GM19467 (cell line): ENCODE measurements around the gene IL3.

Experiments
- ATAC-seq: cut with Tn5 transposase; IDR thresholded peaks from one replicate; pipeline ENCODE4 v1.9.1; 2021; ENCODE audit warnings: mild to moderate bottlenecking, moderate library complexity; ENCODE audit not compliant: unreplicated experiment

The IL3 gene

DNA sequence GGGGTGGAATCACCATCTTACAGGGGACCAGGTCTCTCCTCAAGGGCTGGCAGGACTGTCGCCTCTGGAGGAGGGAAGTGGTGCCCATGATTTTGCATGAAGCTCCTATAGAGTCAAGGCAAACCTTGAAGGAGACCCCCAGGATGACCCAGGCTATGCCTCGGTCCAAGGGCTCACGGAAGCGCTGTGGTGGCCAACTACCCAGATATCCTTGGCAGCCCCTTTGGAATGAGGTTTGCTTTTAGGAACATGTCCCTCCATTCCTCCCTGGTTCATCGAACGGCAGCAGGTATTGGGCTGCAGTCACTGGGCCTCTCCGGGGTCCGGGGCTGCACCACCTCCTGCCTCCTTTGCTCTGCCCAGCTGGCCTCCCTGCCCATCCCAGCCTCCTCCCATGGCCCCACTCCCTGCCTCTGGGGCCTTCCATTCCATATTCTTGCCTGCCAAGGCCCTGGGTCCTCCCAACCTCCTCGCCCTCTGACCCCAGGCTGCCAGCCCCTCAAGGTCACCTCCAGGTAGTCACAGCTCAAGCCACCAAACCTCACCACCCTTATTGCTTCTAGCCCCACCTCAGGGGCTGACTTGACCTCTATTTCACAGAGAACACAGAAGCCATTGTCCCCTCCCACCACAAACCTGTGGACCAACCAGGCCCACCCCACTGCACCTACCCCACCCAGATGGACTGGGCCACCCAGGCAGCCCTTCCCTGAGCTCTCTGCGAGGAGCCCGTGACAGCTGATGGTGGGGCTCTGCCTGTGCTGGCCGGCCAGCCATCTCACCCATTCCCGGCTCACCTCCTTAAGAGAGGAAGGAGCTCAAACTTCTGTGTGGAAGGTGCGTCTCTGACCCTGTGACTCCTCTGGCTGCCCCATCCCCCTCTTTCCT lies 3.6 kb upstream of the IL3 start:
- ATAC-seq: no peak

- no peak for ATAC-seq
These were observed 2.8 kb upstream of the IL3 start for GRCh38 chr5:132057498-132058255.

DNA sequence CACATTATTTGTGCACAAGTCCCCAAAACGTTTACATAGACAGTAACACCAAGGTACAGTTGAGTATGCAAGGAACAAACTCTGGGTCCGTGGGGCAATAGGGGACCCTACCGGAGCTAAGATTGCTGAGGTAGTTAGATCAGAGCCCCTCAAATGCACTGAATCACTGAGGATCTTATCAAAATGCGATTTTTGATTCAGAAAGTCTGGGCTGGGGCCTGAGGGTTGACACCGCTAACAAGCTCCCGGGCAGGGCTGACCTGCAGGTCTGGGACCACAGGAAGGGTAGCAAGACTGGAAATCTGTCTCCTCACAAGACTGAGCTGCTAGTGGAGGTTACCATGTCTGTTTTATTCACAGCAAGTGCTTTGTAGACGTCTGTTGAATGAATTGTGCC lies 1.8 kb upstream of the IL3 start:
- no peak for ATAC-seq

DNA sequence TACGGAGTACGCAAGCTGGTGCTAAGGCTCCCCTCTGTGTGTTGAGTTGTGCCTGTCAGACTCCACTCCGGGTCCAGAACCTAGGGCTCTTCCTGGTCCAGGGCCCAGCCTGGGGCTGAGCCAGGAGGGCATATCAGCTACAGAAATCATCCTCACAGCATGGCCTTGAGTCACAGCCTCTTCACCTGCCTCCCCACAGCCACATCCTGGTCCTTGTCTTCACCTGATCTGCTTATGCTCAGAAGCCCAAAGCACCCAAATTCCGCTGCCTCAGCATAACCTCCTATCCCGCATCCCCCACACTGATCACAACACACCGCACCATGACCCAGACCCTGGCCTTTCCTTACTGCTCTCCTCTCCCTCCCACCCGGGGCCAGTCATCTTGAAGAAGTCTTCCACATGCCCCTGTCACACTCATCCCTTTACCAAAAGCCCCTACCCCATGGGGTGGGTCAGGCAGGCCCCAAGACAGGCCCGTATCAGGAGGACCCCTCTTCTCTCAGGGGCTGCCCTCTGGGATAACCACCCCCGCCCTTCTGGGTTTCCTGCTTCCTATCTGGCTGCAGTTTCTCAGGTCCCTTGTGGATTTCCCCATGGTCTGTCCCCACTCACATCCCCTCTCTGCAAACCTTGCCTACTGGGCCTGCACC lies 1.3 kb upstream of the IL3 start:
- no peak for ATAC-seq

GRCh38 chr5:132059696-132060500 lies 557 bp upstream of the IL3 start:
- ATAC-seq: no peak

DNA sequence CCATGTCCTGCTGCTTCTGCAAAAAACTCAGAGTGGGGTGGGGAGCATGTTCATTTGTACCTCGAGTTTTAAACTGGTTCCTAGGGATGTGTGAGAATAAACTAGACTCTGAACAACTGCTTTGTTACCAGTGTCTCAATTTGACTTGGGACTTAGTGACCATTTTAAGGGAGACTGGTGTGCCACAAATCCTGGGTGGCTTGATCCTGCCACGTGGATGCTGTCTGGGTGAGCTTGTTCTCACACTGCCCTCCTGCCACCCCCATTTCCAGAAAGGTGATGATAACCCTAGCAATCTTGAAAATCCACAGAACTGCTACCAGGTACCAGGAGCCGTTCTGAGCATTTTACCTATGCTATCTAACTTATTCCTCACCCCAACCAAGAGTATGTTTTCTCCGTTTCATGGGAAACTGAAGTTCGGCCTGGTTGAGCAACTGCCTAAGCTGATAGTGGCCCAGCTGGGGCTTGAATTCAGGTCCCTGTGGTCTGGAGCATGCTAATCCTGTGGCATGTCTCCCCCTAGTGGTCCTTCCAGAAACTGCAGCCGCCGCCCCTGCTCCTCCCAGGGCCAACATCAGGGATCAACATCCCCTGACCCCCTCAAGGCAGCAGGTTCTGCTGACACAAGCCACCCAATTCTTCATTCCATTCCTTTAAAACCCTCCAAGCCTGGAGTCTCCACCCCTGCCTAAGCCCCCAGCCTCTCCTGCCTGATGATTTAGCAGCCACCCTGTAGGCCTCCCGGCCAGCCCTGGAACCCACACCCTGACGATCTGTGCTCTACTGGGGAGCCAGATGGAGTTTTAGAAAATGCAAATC lies 2.8 kb downstream of the IL3 start:
- peak; percentile 53 for ATAC-seq

GRCh38 chr5:132064140-132064539 lies 3.7 kb downstream of the IL3 start:
- ATAC-seq: no peak

GRCh38 chr5:132064738-132065331 lies 4.4 kb downstream of the IL3 start:
- peak; percentile 61 for ATAC-seq

DNA sequence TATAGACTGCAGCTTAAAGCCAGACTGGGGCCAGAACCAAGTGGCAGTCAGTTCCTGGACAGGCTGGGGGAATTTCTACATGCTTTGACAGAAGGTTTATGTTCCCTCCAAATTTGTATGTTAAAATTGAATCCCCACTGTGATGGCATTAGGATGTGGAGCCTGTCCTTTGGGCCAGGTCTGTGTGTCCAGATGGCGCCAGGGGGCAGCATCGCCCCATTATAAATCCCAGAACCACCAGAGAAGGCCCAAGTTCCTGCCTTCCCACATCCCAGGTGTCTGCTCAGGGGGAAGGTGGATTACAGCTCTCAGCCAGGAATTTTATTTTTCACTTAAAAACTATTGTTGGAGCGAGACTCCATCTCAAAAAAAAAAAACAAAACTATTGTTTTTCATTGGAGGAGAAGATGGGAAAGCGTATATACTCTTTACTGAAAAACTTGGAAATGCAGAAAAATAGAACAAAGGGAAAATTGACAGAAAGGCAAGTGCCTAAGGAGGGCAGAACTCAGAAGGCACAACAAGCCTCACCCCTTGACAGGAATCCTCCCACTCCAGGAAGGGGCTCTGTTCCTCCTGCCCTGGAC lies 5.0 kb downstream of the IL3 start:
- ATAC-seq: no peak

GRCh38 chr5:132065951-132066701 lies 5.7 kb downstream of the IL3 start:
- ATAC-seq: no peak

- no peak for ATAC-seq
These were observed 6.4 kb downstream of the IL3 start for GRCh38 chr5:132066871-132067270.

GRCh38 chr5:132067451-132067850 lies 7.0 kb downstream of the IL3 start:
- no peak for ATAC-seq

DNA sequence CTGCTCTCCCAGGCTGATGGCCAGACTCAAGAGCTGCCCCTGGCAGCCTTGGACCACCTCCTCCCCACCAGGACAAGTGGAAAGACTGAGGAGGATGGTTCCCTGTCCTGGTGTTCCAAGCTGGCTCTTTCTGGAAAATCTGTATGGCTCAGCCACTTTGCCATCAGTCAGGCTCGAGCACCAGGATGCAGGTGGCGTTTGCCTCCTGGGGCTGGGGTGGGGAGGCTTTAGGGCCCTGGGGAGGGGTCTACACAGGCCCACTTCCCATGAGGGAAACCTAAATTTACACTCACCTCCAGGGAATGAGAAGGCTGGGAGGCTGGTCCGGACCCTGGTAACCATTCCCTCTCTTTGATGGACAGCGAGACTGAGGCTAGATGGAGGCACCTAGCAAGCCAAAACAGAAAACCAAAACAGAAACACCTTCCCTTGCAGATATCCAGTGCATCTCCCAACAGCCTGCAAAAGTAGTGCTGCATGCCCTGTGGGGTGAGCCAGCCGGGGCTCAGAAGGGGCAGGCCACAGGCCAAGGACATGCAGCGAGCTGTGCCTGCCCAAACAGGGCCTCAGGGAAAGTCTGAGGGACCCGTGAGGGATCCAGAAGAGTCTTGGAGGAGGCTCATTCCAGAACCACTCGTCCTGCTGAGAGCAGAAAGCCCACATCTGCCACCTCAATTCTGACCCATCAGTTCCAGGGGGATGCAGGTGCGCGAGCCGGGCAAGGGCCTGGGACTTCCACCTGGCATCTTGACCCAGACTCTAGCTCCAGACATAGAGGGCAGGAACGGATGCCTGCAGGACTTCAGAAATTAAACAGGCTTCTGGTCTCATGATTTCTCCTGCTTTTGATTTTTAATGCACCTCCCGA lies 7.7 kb downstream of the IL3 start:
- no peak for ATAC-seq

- ATAC-seq: no peak
These were observed 9.1 kb downstream of the IL3 start for GRCh38 chr5:132069561-132069960.

DNA sequence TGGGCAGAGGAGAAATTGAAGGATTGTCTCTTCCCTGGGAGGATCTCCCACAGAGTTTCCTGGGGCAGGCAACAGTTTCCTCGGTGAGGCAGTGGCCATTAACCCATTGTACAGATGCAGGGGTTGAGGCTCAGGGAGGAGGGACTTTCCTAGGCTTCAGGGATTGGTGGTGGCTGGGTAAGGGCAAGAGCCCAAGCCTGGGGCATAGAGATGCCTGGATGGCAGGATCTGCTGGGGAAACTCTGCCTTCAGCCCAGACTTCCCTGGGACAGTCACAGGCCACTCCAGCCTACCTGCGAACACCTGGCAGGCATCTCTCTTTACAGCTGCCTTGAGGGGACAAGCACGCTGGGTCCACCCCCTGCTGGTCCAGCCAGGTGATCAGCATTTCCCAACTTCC lies 9.5 kb downstream of the IL3 start:
- no peak for ATAC-seq

GRCh38 chr5:132070460-132071337 lies 10.2 kb downstream of the IL3 start:
- ATAC-seq: no peak

- ATAC-seq: no peak
These were observed 10.9 kb downstream of the IL3 start for GRCh38 chr5:132071338-132071707.
